SHP77 (cell line): Measurements from ENCODE around the gene SORL1.

Experiments used
- DNase-seq, 2 experiments: peaks; one replicate each; lab custom pipeline; 2025; lab: John Stamatoyannopoulos, UW

Gene SORL1

DNA sequence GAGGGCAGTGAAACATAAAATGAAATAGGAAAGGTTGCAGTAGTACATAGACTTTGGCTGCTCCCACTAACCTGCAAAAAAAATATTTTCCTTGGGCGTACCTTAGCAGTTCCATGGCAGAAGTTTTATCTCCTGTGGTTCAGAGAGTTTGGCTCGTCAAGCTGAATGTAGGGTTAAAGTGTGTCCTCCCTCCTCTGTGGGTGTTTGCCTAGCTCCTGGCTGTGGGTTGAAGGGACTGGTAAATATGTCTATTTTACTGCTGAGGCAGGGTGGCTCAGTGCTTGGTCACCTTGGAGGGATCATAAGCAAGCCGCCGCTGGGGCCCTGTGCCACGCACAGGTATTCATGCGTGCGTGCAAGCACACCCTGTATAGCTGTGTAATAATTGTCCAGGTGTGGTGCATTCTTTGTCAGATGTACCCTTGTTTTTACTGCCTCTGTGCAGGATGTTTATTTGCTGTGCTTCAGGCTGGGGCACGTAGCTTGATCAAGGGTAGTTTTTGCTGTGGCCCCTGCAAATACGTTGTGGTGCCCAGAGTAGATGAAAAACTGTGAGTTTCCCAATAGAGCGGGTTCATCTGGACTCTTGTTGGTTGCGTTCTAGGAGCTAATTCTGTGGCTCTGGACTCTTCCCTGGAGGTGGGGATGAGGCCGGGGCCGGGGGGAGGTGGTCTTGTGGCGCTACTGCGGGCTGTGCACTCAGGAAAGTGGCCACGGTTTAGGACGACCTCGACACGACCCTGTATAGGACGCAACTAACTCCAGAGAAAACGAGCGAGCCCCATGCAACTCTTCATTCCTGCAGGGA lies 732 bp upstream of the SORL1 start:
- no peak for DNase-seq

DNA sequence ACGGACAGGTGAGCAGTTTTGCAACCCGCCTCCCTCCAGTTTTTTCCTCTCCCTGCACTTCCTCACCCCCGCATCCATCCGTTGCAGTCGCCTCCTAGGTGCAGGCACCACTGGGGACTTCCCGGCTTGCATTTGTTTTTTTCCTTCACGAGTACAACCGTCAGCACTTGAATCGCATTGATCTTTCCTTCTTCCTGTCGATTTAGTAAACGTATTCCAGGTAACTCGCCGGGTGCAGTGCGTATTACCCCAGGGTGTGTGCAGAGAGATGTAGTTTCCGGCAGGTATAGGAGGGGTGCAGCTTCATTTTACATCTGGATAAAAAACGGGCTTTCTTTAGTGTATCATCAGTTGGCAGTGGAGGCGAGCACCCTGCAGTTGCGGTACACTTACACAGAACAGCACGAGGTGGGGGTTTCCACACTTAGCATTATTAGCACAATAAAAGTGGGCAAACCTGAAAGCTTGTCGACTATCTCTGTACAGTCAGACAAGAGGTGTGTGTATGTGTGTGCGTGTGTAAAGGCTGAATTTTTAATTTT lies 566 bp downstream of the SORL1 start, which contains the start of gene SORL1-AS1:
SORL1-AS1 (minus strand) TSS at position 359 of the 542 bp plus-strand sequence.
- no peak for DNase-seq

DNA sequence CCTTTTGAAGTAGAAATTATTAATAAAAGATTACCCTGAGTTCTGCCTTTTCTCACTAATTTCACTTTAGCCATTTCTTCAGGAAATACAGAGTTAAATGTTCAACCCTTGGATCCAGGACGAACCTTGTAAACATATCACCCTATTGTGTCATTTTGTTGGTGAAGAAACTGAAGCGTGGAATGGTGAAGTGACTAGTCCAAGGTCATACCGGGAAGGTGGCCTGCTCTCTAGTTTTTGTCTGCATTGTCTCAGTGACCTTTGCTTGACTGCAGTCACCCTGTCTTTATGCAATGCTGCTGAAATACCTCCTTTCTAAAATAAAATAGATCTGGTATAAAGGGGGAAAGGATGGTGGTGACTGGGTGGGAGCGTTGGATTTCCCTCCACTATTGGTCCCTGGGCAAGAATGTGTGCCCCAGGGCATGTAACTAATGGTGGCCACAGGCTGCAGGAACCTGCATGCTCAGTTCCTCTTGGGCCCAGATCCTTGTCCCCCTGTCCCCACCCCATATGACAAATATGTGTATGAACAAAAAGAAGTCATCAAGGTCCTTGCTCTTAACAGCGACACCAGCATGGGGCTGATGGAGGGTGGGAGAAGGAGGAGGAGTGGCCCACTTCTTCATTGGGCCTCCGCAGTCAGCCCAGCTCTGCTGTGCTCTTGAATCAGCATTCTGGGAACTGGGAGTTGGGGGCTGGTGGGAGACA lies 1.6 kb downstream of the SORL1 start:
- no peak for DNase-seq

DNA sequence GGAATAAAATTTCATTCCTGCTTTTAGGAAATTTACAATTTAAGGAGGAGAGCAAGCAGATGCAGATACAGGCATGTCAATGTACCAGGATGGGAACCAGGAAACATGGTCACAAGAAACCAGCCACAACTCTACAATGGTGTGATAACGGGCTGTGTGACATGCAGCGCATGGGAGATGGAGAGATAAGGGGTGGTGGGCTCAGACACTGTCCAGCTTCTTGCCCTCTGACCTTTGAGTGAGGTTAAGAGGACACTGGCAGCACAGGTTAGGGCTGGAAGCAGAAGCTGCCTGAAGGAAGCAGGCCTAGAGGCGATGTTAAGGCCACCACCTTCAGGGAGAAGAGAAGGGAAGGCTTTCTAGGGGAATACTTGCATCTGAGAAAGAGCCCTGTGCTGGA lies 3.0 kb downstream of the SORL1 start:
- DNase-seq, result no peak

DNA sequence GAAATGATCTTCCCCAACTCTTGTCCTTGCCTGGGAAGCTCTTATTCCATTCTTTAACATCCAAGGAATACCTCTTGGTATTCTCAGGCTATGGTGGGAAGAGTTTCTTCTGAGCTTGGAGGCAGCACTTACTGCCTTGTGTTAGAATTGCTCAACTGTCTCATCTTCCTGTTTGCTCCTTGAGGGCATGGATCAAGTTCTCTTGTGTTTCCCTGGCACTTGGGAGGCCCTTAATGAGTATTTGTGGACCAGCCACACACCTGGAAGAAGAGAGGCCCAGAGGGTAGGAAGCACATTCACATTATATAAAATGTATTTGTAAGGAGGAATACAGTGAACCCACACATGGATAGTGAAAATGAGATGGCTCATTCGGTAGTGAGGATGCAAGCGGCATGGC lies 4.0 kb downstream of the SORL1 start:
- no peak for DNase-seq

DNA sequence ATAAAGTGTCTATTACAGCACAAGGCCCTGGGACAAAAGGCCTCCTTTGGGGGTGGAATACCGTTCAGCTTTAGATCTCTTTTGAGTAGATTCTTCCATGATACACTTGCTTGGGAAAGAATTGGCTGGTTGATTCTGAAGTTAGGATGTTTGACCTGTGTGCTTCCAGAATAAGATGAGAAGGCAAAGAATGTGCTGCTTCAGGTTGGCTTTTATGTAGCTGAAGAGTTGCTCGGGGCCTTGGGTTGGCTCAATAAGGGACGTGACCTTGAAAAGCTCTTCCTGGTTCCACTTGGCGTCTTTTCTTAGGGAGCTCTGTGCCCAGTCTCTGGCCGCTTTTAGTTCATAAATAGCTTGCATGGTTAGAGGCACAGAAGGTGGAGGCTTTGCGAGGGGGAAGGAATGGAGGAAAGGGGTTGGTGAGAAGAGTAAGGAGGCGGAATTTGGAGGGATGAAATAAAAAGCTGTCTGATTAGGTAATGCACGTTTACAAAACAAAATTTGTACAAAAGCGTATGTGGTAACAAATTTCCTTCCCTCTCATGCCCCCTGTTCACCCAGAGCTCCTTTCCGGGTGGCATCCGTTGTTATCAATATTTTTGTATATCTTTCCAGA lies 4.8 kb downstream of the SORL1 start:
- no peak for DNase-seq

DNA sequence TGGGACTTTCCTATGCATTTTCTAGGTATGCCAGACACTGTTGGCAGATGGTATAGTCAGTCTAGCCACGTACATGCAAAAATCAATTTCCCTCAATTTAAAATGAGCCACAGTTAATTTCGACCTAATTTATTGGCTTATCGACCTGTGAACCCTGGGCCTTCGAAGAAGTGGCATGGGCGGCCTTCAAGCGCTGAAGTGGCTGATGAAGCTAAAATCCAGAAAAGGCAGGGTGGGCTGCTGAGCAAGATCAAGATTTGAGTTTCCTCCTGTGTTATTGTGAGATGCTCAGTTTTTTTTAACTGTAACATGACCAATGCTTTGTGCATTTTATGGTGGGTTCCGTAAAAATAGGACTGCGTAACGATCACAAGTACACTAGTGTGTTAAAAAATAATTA lies 6.4 kb downstream of the SORL1 start:
- no peak for DNase-seq

DNA sequence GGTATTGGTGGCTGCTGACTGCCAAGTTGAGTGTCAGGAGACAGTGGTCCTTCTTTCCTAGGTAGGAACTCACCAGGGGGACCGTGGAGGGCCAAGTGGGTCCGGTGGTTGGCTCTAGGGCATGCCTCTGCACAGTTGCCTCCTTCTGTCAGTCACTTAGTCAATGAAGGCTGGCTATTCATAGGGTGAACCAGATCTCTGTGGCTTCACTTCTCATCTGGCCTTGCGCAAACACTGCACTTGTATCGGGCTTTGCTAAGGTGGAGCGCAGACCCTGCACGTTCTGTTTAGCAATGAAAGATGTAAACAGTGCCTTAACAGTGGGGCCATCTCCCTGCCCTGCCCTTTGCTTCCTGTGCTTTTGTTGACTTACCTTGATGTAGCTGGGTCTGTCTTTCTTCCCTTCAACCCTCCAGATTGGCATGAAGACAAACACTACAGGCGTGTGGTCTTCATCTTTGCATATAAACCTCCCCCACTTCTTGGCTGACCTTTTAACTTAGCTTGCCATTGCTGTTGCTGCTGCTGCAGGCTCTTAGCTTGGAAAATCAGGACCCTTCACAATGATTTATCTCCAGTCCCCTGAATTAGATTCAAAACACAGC lies 7.4 kb downstream of the SORL1 start:
- no peak for DNase-seq

DNA sequence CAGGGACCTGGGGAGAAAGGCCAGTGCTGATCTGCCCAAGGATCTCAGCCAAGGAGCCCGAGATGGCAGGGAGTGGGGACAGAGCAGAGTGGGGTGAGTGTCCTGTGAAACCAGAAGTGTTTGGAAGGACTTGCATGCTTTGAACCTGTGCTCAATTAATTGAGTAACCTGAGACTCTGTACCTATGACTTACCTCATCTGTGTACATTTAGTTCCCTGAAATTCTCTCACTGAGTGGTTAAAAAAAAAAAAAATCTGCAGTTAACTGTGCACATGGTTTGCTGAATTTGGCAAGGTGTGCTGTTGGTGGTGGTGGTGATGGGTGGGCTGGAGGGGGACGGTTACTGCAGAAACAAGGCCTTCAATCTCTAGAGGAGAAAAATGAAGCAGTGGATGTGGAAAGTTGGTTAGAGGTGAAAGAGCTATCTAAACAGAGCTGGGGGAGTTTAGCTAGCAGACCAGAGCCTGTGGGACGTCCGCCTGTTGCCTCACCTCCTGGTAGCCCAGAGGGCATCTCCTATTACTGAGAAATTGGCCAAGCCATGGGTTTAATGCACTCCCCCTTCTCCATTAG lies 8.9 kb downstream of the SORL1 start:
- no peak for DNase-seq

DNA sequence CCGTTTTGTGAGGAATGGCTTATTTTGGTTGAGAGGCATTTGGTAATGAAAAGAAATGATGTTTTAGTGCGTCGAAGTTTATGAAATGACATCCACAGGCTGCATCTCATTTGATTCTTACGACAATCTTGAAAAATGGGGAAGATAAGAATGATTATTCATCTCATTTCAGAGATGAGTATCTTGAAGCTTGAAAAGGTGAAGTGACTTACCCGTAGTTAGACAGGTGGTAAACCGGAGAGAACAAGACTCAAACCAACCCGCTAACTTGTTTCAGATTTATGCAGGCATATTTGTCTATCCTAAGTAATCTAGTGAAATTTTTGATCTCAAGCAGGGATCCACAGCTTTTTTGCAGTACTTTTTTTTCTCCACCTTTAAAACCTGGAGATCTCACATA lies 9.7 kb downstream of the SORL1 start:
- no peak for DNase-seq

DNA sequence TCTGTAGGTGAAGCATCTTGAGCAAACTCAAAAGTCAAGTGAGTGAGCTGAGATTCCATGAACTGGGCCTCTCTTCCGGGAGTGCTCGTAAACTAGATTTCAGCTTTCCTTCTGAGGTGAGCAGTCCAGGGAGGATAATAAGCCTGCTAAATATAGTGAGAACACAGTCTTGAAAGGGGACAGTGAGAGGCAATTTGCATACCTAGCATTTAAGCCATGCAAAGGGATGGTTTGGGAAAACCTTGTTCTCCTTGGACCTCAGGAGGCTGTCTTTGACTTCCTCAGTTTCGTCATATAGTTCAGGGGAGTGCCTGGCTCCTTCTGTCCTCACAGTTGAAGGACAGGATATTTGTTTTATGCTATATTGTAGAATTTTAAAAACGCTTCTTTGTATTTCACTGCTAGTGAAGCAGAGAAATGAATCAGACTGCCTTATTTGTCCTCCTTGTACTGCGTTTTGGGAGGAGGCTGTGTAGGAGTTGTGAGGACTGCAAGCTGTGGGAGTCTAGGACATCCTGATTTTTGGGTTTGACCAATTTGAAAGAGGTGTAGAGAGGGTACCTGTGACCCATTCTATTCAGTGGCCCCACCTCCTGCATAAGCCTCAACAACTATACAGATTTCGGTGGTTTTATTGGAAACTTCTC lies 11.7 kb downstream of the SORL1 start:
- no peak for DNase-seq

DNA sequence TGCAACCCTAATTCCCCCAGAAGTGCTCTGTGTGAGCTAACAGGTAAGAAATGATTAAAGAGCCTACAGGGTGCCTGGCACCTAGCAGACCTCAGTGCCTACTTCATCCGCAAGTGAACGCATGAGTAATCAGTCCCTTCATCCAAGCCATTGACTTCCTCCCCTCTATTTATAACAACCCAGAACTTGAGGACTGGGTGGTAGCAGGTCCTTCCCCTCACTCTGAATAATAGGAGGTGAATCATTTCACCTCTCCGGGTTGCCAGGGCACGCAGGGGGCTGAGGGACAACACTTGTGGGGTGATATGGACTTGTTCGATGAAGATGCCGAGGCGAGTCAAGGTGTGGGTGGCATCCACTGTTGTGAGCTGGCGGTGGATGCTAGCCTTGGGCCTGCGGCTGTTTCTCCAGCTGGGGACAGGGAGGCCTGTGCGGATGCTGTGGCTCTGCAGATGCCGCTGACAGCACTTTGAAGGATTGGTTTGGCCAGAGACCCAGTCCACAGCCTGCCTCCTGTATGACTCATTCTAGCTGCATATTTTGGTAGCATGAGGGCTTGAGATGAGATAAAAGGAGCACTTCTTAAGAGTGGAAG lies 12.3 kb downstream of the SORL1 start:
- peak; percentile 32 to 82 for DNase-seq

DNA sequence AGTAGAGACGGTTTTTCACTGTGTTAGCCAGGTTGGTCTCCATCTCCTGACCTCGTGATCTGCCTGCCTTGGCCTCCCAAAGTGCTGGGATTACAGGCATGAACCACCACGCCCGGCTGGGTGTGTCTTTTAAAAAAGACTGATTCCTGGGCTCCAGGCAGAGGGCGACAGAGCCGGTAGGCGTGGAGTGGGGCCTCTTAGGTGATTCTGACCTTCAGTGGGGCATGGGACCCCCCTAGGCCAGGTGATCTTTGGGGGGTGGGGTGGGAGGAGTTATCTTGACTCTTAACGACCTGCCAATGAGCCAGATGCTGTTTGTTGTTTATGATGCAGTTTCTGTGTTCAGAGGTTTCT lies 13.6 kb downstream of the SORL1 start:
- DNase-seq, result no peak

DNA sequence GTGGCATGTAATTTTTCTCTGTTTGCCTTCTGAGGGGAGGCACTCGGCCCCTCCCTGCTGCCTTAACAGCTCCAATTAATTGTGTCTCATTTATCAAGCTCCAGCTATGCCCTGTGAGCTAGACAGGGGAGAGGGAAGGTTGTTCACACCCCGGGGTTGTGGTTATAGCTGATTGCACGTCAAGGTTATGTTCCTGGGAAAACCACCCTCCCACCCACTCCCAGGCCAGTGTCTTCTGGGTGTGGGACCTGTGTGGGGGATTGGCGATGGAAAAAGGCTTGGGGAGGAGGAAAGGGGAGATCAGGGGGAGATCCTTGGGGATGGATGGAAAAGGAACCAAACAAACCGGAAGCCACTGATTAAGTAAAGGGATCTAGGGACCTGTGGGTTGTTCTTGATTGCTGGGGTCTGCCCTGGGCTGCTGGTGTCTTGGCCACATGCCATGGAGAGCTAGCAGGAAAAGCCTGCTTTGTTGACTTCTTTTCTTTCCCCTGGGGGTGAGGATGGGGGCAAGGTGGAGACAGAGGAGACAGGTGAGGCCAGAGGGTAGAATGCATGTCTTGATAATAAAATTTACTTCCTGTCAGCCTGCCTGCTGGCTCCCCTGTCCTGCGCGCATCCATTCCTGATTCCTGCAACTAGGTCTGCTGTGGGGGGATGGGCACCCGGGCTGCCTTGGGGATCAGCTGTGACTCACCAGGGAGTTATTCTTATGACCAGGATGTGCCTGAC lies 14.1 kb downstream of the SORL1 start:
- DNase-seq, result peak; percentile 55 to 87

DNA sequence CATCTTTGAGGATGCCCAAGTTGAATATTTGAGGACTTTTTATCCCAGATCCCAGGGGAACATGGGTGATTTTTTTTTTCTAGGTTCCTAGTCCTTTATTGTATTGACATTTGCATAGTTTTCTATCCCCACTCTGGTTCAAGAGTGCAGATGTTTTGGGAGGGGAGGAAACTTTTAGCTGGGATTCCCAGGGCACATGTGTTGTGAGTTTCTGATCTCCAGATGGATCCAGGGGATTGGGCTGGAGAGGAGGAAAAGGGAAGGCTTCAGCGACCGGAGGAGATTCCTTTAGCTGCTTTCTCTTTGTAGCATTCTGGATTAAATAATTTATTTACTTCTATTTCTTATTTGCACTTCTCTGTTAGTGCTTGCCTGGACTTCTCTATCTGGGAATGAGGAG lies 15.4 kb downstream of the SORL1 start:
- DNase-seq, result no peak

DNA sequence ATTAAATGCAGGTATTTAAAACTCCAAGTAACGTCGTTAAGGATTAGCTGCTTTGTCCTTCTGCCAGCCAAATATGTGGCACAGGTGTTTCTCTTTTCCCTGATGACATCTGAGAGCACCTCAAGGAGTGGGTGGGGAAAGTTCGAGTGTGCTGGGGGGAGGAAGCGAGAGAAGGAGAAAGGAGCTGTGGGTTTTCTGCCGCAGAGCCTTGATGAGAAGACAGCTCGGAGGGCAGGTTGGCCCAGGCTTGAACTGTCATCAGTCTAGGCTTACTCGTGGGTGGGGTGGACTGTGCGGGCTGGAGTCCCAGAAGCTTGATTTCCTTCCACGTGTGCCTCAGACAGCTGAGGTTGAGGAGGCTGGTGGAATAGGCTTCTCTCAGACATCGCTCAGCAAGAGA lies 15.9 kb downstream of the SORL1 start:
- no peak for DNase-seq

DNA sequence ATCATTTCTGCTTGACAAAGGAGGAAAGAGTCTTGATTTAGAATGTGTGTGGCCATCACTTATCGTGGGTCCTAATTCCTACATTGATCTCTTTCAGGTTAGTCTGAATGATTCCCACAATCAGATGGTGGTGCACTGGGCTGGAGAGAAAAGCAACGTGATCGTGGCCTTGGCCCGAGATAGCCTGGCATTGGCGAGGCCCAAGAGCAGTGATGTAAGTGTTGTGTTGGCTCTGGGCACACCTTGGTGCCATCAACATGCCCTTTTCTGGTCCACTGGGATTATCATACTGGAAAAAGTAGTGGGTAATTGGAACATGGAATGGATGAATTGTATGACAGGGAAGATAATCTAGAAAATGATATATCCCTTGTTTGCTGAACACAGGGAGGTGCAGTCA lies 17.8 kb downstream of the SORL1 start:
- DNase-seq, result no peak

DNA sequence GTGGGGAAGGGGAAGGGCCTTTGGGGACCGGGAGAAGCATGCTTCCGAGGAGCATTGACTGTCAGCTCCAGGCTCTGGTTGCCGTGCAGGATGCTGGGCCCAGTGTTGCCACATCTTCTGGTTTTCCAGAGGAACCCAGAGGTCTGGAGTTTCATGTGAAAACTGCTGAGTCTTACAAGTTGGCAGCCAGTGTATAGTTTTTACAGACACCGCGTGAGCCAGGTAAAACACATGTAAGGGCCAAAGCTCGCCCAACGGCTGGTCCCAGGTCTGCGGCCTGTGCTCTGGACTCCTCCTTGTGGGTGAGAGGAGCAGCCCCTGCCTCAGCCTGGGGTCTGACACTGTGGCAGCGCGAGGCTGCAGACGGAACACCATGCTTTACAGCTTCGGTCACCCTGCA lies 19.1 kb downstream of the SORL1 start:
- DNase-seq, result no peak

DNA sequence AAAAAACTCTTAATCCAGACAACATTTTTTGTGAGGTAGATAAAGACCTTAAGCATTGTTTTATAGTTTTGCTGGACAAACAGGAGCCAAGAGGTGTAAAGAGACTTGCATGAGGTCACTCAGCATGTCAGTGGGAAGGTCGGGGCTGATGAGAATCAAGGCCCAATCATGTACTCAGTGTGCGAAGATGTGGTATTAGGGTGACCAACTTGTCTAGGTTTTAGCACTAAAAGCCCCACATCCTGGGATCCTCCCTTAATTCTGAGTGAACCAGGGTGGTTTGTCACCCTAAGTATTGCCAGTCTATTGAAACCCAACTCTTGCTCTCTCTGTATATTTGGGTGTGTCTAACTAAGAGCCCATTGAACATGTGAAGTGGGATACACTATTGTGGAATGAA lies 20.2 kb downstream of the SORL1 start:
- DNase-seq, result no peak

DNA sequence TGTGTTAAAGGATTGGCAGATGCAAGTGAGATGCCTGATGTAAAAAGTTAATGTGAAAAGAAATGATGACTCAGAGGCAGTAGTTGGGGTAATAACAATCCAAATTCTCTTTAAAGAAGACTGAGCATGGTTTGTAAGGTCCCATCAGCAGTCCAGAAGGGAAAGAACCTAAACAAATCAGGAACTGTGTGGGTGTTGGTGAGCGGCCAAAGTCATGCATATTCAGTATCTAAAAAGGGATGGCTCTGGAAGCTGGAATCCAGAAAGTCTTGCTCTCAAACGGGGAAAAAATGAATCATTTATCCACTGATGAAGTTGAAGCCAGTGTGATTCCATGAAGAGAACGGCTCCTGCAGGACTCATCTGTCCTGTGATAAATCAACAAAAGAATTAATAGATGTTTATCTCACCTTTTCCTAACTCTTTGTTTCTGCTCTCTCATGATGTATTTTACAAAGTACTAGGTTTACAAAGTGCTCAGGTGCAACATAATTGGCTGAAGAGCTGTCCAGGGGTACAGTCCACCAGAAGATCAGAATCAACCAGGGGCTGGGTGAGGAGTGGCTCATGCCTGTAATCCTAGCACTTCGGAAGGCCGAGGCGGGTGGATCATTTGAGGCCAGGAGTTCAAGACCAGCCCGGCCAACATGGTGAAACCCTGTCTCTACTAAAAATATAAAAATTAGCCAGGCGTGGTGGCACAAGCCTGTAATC lies 21.1 kb downstream of the SORL1 start:
- DNase-seq, result no peak
